Measurements from ENCODE around the gene PALD1. TPM values are rescaled to one million over a fixed set of nuclear protein-coding genes. Genes with fewer than 3 reads are reported as not detected.

The PALD1 gene
- polyA plus RNA-seq, 1 of the 3 experiments (the other 2 are of a cell fraction) = 0.16 TPM

DNA sequence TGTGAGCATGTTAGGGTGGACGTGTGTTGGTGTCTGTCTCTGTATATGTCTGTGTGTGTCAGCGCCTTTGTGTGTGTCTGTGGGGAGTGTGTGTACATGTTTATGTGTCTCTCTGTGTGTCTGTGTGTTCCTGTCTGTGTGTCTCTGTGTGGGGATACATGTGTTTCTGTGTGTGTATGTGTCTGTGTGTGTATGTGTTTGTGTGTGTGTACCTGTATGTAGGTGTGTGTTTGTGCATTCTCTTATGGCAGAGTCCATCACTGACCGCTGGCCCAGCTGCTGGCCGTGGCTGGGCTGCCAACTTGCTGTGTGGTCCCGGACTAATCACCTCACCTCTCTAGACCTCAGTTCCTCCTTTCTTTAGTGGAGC lies 54.6 kb downstream of the PALD1 start:
- Histone ChIP-seq H3K9me3 (no peaks in the 10 kb centered on the region), H3K4me3 (ENCODE audit: low read depth in 2 of 2, low read length in 1 of 2) (no peak overlapping the region), H3K27me3 (ENCODE audit: insufficient read depth) (0 out of 2 replicates have a peak, but pooled peaks cover 5% of the 10 kb centered on the region), H4K20me1 (ENCODE audit: insufficient read depth) (no peaks in the 10 kb centered on the region), H3K79me2 (ENCODE audit: insufficient read depth) (no peaks in the 10 kb centered on the region), H3K9me2 (no peaks in the 10 kb centered on the region), H3K4me2 (no peak overlapping the region), H3K9ac (no peak overlapping the region), H3K4me1 (ENCODE audit: control insufficient read depth in 1 of 2, insufficient read depth in 2 of 2, low read depth in 1 of 2, low read length in 1 of 2) (no peaks in the 10 kb centered on the region; a peak in 1 of 4 replicates), H3F3A (replicated peaks; ENCODE audit: insufficient read depth) (no peaks in the 10 kb centered on the region), H3K27ac (ENCODE audit: low read depth in 2 of 2, low read length in 1 of 2) (no peak overlapping the region), H2AFZ (ENCODE audit: low read depth) (no peak overlapping the region), H3K36me3 (replicated peaks in 1 of 2; ENCODE audit: control insufficient read depth in 1 of 2, insufficient read depth in 2 of 2, low read length in 1 of 2) (no peaks in the 10 kb centered on the region)
- ChIA-PET CTCF (interaction anchor here (12.2 kb wide), 1 partner anchor 72 kb away, joined by 190 read pairs; no protein-coding TSS in a partner anchor), POLR2A (no interaction called here)
- no peak for DNase-seq
- TF ChIP-seq FOSL2 (IDR thresholded peaks at IDR 0.05; ENCODE audit: borderline replicate concordance, low read depth) = no peak
- TF ChIP-seq, protein P1, sequence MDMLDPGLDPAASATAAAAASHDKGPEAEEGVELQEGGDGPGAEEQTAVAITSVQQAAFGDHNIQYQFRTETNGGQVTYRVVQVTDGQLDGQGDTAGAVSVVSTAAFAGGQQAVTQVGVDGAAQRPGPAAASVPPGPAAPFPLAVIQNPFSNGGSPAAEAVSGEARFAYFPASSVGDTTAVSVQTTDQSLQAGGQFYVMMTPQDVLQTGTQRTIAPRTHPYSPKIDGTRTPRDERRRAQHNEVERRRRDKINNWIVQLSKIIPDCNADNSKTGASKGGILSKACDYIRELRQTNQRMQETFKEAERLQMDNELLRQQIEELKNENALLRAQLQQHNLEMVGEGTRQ (IDR thresholded peaks at IDR 0.05; ENCODE audit: borderline replicate concordance, low read depth, low read length) = no peak
- no peak for TF ChIP-seq JUND (IDR thresholded peaks at IDR 0.05)
- TF ChIP-seq RCOR1 (IDR thresholded peaks at IDR 0.05; ENCODE audit: low read length) = no peak
- TF ChIP-seq ELF1 (IDR thresholded peaks at IDR 0.05) = no peak
- TF ChIP-seq, protein P2, sequence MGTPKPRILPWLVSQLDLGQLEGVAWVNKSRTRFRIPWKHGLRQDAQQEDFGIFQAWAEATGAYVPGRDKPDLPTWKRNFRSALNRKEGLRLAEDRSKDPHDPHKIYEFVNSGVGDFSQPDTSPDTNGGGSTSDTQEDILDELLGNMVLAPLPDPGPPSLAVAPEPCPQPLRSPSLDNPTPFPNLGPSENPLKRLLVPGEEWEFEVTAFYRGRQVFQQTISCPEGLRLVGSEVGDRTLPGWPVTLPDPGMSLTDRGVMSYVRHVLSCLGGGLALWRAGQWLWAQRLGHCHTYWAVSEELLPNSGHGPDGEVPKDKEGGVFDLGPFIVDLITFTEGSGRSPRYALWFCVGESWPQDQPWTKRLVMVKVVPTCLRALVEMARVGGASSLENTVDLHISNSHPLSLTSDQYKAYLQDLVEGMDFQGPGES (IDR thresholded peaks at IDR 0.05; ENCODE audit: low read depth, low read length) = no peak
- TF ChIP-seq TAF1 (IDR thresholded peaks at IDR 0.05; ENCODE audit: borderline replicate concordance, low read depth, low read length) = no peak
- TF ChIP-seq CHD2 (IDR thresholded peaks at IDR 0.05; ENCODE audit: low read length, partially characterized antibody) = no peak
- no peak for TF ChIP-seq ZBTB33 (IDR thresholded peaks at IDR 0.05; ENCODE audit: borderline replicate concordance, low read depth)
- no peak for TF ChIP-seq EP300 (IDR thresholded peaks at IDR 0.05; ENCODE audit: borderline replicate concordance in 1 of 2, low read depth in 1 of 2, low read length in 1 of 2)
- no peak for TF ChIP-seq YY1 (IDR thresholded peaks at IDR 0.05; ENCODE audit: low read depth)
- TF ChIP-seq, protein P3, sequence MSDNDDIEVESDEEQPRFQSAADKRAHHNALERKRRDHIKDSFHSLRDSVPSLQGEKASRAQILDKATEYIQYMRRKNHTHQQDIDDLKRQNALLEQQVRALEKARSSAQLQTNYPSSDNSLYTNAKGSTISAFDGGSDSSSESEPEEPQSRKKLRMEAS (IDR thresholded peaks at IDR 0.05; ENCODE audit: low read depth) = no peak
- TF ChIP-seq TEAD4 (IDR thresholded peaks at IDR 0.05; ENCODE audit: borderline replicate concordance, insufficient read depth) = no peak
- no peak for TF ChIP-seq PBX3 (IDR thresholded peaks at IDR 0.05)
- TF ChIP-seq CTCF (IDR thresholded peaks at IDR 0.05) = no peak
- WGBS (ENCODE audit: low lambda C conversion rate) = 77% methylated on average over 5 of the region's 5 CpGs

All from SK-N-SH (cell line).